Loucy (cell line): Measurements from ENCODE around the gene SDR42E2.

Source experiments
- H2AFZ ChIP-seq: fragments of 200-600 bp; sonication (generic); 2 replicates; pipeline ENCODE4 v1.6.0; 2016; ENCODE audit warnings: antibody characterized with exemption, mild to moderate bottlenecking, low read length, moderate library complexity
- H3F3A ChIP-seq: fragments of 200-600 bp; 2 replicates; pipeline ENCODE4 v1.6.0; 2016; ENCODE audit warnings: antibody characterized with exemption, low read depth, mild to moderate bottlenecking
- H3K27me3 ChIP-seq: fragments of 200-600 bp; sonication (generic); 2 replicates; pipeline ENCODE4 v1.6.1; 2014; ENCODE audit warnings: low read length, mild to moderate bottlenecking; ENCODE audit not compliant: insufficient read depth, poor library complexity, severe bottlenecking
- H3K36me3 ChIP-seq: fragments of 200-600 bp; sonication (generic); 2 replicates; pipeline ENCODE4 v1.6.1; 2016; ENCODE audit warnings: low read length; ENCODE audit not compliant: insufficient read depth
- H3K4me1 ChIP-seq: fragments of 200-600 bp; sonication (generic); 2 replicates; pipeline ENCODE4 v1.5.1; 2014; ENCODE audit warnings: low read length, mild to moderate bottlenecking; ENCODE audit not compliant: insufficient read depth, poor library complexity, severe bottlenecking
- H3K4me2 ChIP-seq: fragments of 200-600 bp; sonication (generic); 2 replicates; pipeline ENCODE4 v1.6.0; 2014; ENCODE audit warnings: antibody characterized with exemption, low read length, low read depth, mild to moderate bottlenecking; ENCODE audit not compliant: poor library complexity, severe bottlenecking
- H3K4me3 ChIP-seq: fragments of 200-600 bp; sonication (generic); 2 replicates; pipeline ENCODE4 v1.5.1; 2014; ENCODE audit warnings: low read length, mild to moderate bottlenecking, mixed read lengths; ENCODE audit not compliant: poor library complexity, severe bottlenecking
- H3K79me2 ChIP-seq: fragments of 200-600 bp; sonication (generic); 2 replicates; pipeline ENCODE4 v1.6.1; 2014; ENCODE audit warnings: low read length; ENCODE audit not compliant: insufficient read depth
- H3K9ac ChIP-seq: fragments of 200-600 bp; sonication (generic); 2 replicates; pipeline ENCODE4 v1.6.0; 2014; ENCODE audit warnings: mild to moderate bottlenecking, low read depth, low read length, moderate library complexity; ENCODE audit not compliant: poor library complexity, severe bottlenecking
- H3K9me2 ChIP-seq: fragments of 200-600 bp; sonication (generic); replicated peaks from 2 replicates; pipeline ENCODE4 v1.6.1; 2016; ENCODE audit warnings: low read depth, low read length, mixed read lengths
- H3K9me3 ChIP-seq: fragments of 200-600 bp; sonication (generic); 2 replicates; pipeline ENCODE4 v1.6.1; 2014; ENCODE audit warnings: mild to moderate bottlenecking, antibody characterized with exemption, low read length, low read depth; ENCODE audit not compliant: insufficient read depth
- H4K20me1 ChIP-seq: fragments of 200-600 bp; sonication (generic); 2 replicates; pipeline ENCODE4 v1.6.0; 2014; ENCODE audit warnings: antibody characterized with exemption, low read length, mild to moderate bottlenecking; ENCODE audit not compliant: insufficient read depth, poor library complexity, severe bottlenecking
- CTCF ChIP-seq: fragments of 200-600 bp; sonication (generic); conservative IDR thresholded peaks from 2 replicates; pipeline ENCODE4 v1.5.1; 2014; ENCODE audit warnings: mild to moderate bottlenecking, antibody characterized with exemption, low read length
- EZH2phosphoT487 ChIP-seq: fragments of 200-600 bp; IDR thresholded peaks from 2 replicates; pipeline ENCODE4 v1.6.1; 2018; ENCODE audit warnings: antibody characterized with exemption, mild to moderate bottlenecking, moderate library complexity, borderline replicate concordance

The SDR42E2 gene

GRCh38 chr16:22240023-22240710, 77.9 kb downstream of the SDR42E2 start:
- no peaks in the 10 kb centered on the region for H3K9me2 ChIP-seq
- peaks cover 16% of the 10 kb centered on the region; the same call in 1 of the 2 replicates for H3K36me3 ChIP-seq
- peak overlapping the region; percentile 66 for H3K4me3 ChIP-seq
- H4K20me1 ChIP-seq = no peaks in the 10 kb centered on the region
- H3F3A ChIP-seq = 0 out of 2 replicates have a peak, but pooled peaks cover 8% of the 10 kb centered on the region
- peak overlapping the region; percentile 37 for H3K9ac ChIP-seq
- peaks cover 41% of the 10 kb centered on the region for H3K4me1 ChIP-seq
- H3K79me2 ChIP-seq = peaks cover 25% of the 10 kb centered on the region
- H3K27me3 ChIP-seq = no peaks in the 10 kb centered on the region
- peak overlapping the region; percentile 78 for H3K4me2 ChIP-seq
- H3K9me3 ChIP-seq = no peaks in the 10 kb centered on the region
- no peak overlapping the region for H2AFZ ChIP-seq
- TF ChIP-seq EZH2phosphoT487 (no peak), CTCF (no peak)
